Large intestine (tissue), 1 donor: Measurements from ENCODE around the gene RABGGTA. TPM values are rescaled to one million over a fixed set of nuclear protein-coding genes. Genes with fewer than 3 reads are reported as not detected.

Source experiments
- polyA plus RNA-seq: library from polyadenylated mRNA; unstranded; fragments of 120-200 nt; gene quantifications from one replicate; pipeline ENCODE4 v1.2.1, GENCODE V29; 2013

The RABGGTA gene
- polyA plus RNA-seq, 1 donor = 29.0 TPM

Other genes starting within 250 kb of the RABGGTA start
- gene CARMIL3, start 219.6 kb downstream of the RABGGTA start, polyA plus RNA-seq = 2.4 TPM
- gene CPNE6, start 200.0 kb downstream of the RABGGTA start, polyA plus RNA-seq = 0.31 TPM
- 177 TPM for gene PCK2, start 177.3 kb downstream of the RABGGTA start, polyA plus RNA-seq
- gene DCAF11, start 156.8 kb downstream of the RABGGTA start, polyA plus RNA-seq = 98.9 TPM
- gene NRL, start 156.6 kb downstream of the RABGGTA start, polyA plus RNA-seq = 1.6 TPM
- 2.8 TPM for gene FITM1, start 140.9 kb downstream of the RABGGTA start, polyA plus RNA-seq
- gene PSME1, start 135.4 kb downstream of the RABGGTA start, polyA plus RNA-seq = 324 TPM
- 33.9 TPM for gene EMC9, start 130.0 kb downstream of the RABGGTA start, polyA plus RNA-seq
- 243 TPM for gene PSME2, start 125.0 kb downstream of the RABGGTA start, polyA plus RNA-seq
- gene RNF31, start 124.1 kb downstream of the RABGGTA start, polyA plus RNA-seq = 39.1 TPM
- gene IRF9, start 110.3 kb downstream of the RABGGTA start, polyA plus RNA-seq = 104 TPM
- 201 TPM for gene REC8, start 99.5 kb downstream of the RABGGTA start, polyA plus RNA-seq
- gene IPO4, start 82.8 kb downstream of the RABGGTA start, polyA plus RNA-seq = 22.5 TPM
- gene TM9SF1, start 76.2 kb downstream of the RABGGTA start, polyA plus RNA-seq = 50.9 TPM
- gene TSSK4, start 65.9 kb downstream of the RABGGTA start, polyA plus RNA-seq = 8.1 TPM
- 92.5 TPM for gene CHMP4A, start 58.1 kb downstream of the RABGGTA start, polyA plus RNA-seq
- 21.8 TPM for gene MDP1, start 55.5 kb downstream of the RABGGTA start, polyA plus RNA-seq
- gene NEDD8, start 39.2 kb downstream of the RABGGTA start, polyA plus RNA-seq = 194 TPM
- gene GMPR2, start 38.7 kb downstream of the RABGGTA start, polyA plus RNA-seq = 85.9 TPM
- 35.4 TPM for gene TINF2, start 29.0 kb downstream of the RABGGTA start, polyA plus RNA-seq
- gene TGM1, start 8.4 kb downstream of the RABGGTA start, polyA plus RNA-seq = 8.6 TPM
- gene DHRS1, start 28.2 kb upstream of the RABGGTA start, polyA plus RNA-seq = 81.3 TPM
- 20.9 TPM for gene NOP9, start 28.3 kb upstream of the RABGGTA start, polyA plus RNA-seq
- gene CIDEB, start 36.4 kb upstream of the RABGGTA start, polyA plus RNA-seq = 105 TPM
- 6.0 TPM for gene LTB4R2, start 38.5 kb upstream of the RABGGTA start, polyA plus RNA-seq
- gene LTB4R, start 39.9 kb upstream of the RABGGTA start, polyA plus RNA-seq = 7.2 TPM
- gene ADCY4, start 63.5 kb upstream of the RABGGTA start, polyA plus RNA-seq = 10.5 TPM
- gene RIPK3, start 68.4 kb upstream of the RABGGTA start, polyA plus RNA-seq = 14.8 TPM
- 40.9 TPM for gene NFATC4, start 96.6 kb upstream of the RABGGTA start, polyA plus RNA-seq
- gene NYNRIN, start 127.4 kb upstream of the RABGGTA start, polyA plus RNA-seq = 54.4 TPM
- 5.6 TPM for gene CBLN3, start 158.1 kb upstream of the RABGGTA start, polyA plus RNA-seq
- 73.5 TPM for gene KHNYN, start 158.4 kb upstream of the RABGGTA start, polyA plus RNA-seq
- 44.4 TPM for gene SDR39U1, start 171.2 kb upstream of the RABGGTA start, polyA plus RNA-seq
- gene CMA1, start 236.7 kb upstream of the RABGGTA start, polyA plus RNA-seq = not detected